Thyroid gland (tissue), 4 donors: ENCODE data around the gene CLIP3. TPM values are rescaled to one million over a fixed set of nuclear protein-coding genes. Genes with fewer than 3 reads are reported as not detected.
"Not testable (repeated sequence)": the region's sequence is repeated elsewhere in the genome, so short reads cannot be mapped to it uniquely, and the experiment has no call there.

Experiments
- DNase-seq, 2 donors: peaks; one replicate each; pipeline ENCODE4 v3.0.0-alpha.2; 2019
- H3K27ac ChIP-seq, 3 donors: fragments of 200-600 bp; sonication (generic); 1 replicate in 2 of 3; 2 replicates in 1 of 3; pipeline ENCODE4 v1.5.1; 2016 to 2019; ENCODE audit warnings: mild to moderate bottlenecking in 1 of 3, moderate library complexity in 1 of 3
- H3K27me3 ChIP-seq: fragments of 200-600 bp; sonication (generic); one replicate; pipeline ENCODE4 v1.5.1; 2019
- H3K36me3 ChIP-seq, 2 donors: fragments of 200-600 bp; sonication (generic); one replicate each; pipeline ENCODE4 v1.5.1; 2016 to 2019
- H3K4me1 ChIP-seq, 2 donors: fragments of 200-600 bp; sonication (generic); one replicate each; pipeline ENCODE4 v1.5.1; 2017 to 2019
- H3K4me3 ChIP-seq, 3 donors: fragments of 200-600 bp; sonication (generic); replicated peaks in 1 of 3; 1 replicate in 2 of 3; 2 replicates in 1 of 3; pipeline ENCODE4 v1.5.1; 2016; ENCODE audit warnings: mild to moderate bottlenecking in 1 of 3
- H3K9me3 ChIP-seq: fragments of 200-600 bp; sonication (generic); one replicate; pipeline ENCODE4 v1.5.1; 2017
- CTCF ChIP-seq, 6 experiments: fragments of 200-600 bp in 3 of 6; fragments of 450-650 bp in 3 of 6; sonication (generic) in 3 of 6; IDR thresholded peaks; one replicate each; pipeline ENCODE4 v1.5.1; 2016 to 2019; ENCODE audit warnings: antibody characterized with exemption in 6 of 6, mild to moderate bottlenecking in 2 of 6, inconsistent platforms in 1 of 6, moderate library complexity in 1 of 6
- POLR2A ChIP-seq, 2 donors: fragments of 450-650 bp; IDR thresholded peaks; one replicate each; pipeline ENCODE4 v1.6.1; 2017; ENCODE audit warnings: antibody characterized with exemption in 2 of 2, mild to moderate bottlenecking in 2 of 2, moderate library complexity in 1 of 2
- WGBS, 2 donors: methylation state at CpG; one replicate each; pipeline ENCODE4 v1.1.5; 2017; 5-methylcytosine and 5-hydroxymethylcytosine counted together
- intact Hi-C: fragments of 100-400 bp; cut with DNase I; formaldehyde crosslinking; loops from one replicate; pipeline ENCODE4 v1.15.1; 2023
- total RNA-seq, 4 donors: library from RNA; depleted of rRNA; stranded (reverse); fragments of >200 nt; gene quantifications; one replicate each; pipeline ENCODE4 v1.2.3, GENCODE V29; 2016

CLIP3 gene
- total RNA-seq, 4 donors from 2014 or later = 1.9 to 3.8 (median 2.9) TPM

GRCh38 chr19:35988824-35989223, 43.8 kb downstream of the CLIP3 start:
- Histone ChIP-seq H3K27me3 (peaks cover 18% of the 10 kb centered on the region), H3K36me3 (no peaks in the 10 kb centered on the region), H3K4me1 (peaks cover 7 to 13% of the 10 kb centered on the region in 2 donors), H3K4me3 (no peak overlapping the region), H3K27ac (no peak overlapping the region), H3K9me3 (no peaks in the 10 kb centered on the region)
- DNase-seq = no peak
- intact Hi-C loops = no loop called here
- 95% methylated on average over 3 of the region's 3 CpGs for WGBS, 2 donors
- no peak for TF ChIP-seq POLR2A (IDR thresholded peaks at IDR 0.05)
- no peak for TF ChIP-seq CTCF (IDR thresholded peaks at IDR 0.05)

DNA sequence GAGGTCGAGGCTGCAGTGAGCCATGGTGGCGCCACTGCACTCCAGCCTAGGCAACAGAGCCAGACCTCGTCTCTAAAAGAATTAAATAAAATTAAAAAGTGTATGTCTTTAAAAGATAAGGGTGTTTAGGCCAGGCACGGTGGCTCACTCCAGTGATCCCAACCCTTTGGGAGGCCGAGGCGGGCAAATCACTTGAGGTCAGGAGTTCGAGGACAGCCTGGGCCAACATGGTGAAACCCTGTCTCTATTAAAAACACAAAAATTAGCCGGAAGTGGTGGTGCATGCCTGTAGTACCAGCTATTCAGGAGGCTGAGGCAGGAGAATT, 45.1 kb downstream of the CLIP3 start:
- no peaks in the 10 kb centered on the region for H3K36me3 ChIP-seq
- no peak overlapping the region for H3K27ac ChIP-seq
- peaks cover 7 to 12% of the 10 kb centered on the region in 2 donors for H3K4me1 ChIP-seq
- TF ChIP-seq CTCF (IDR thresholded peaks at IDR 0.05) (no peak), POLR2A (IDR thresholded peaks at IDR 0.05) (no peak)
- 36 to 46% methylated on average over 8 of the region's 8 CpGs for WGBS, 2 donors
- peaks cover 18% of the 10 kb centered on the region for H3K27me3 ChIP-seq
- H3K9me3 ChIP-seq = no peaks in the 10 kb centered on the region
- DNase-seq = no peak
- intact Hi-C loops = no loop called here
- no peak overlapping the region for H3K4me3 ChIP-seq

DNA sequence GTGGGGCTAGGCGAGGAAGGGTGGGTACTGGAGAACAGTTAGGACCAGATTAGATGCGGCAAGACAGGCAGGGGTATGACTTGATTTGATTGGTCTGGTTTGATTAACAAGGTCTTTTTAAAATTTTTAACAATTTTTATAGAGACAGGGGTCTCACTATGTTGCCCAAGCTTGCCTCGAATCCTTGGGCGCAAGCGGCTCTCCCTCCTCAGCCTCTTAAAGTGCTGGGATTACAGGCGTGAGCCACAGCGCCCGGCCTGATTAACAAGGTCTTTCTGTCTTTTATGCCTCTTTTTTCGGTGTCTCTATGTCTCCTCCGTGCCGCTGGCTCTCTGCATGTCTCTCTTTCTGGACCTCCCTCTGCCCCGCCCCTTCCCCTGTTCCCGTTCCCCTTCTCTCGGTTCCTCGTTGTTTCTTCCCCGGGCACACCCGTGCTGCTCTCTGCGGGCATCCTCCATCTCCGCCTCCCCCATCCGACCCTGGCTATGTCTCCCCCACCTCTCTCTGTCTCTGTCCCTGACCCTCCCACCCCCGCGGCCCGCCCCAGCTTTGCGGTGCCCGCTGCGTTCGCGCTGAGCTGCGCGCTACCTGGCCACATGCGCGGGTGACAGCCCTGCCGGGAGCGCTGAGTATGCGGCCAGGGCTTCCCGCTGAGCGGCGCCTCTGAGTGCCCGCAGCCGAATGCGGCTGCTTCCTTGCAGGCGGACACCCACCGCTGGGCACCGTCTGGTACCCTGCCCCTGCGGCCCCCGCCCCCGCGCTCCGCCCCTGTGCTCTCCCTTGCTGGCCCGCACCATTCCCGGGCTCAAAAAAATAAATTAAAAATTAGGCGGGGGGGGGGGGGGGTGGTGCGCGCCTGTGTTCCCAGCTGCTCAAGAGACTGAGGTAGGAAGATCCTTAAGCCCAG, 45.8 kb downstream of the CLIP3 start:
- no peaks in the 10 kb centered on the region for H3K36me3 ChIP-seq
- H3K9me3 ChIP-seq = no peaks in the 10 kb centered on the region
- H3K4me3 ChIP-seq = no peak overlapping the region
- H3K27me3 ChIP-seq = peaks cover 18% of the 10 kb centered on the region
- TF ChIP-seq CTCF (IDR thresholded peaks at IDR 0.05) = no peak
- no peak for TF ChIP-seq POLR2A (IDR thresholded peaks at IDR 0.05)
- DNase-seq = peak; percentile 7 to 26
- intact Hi-C loops = no loop called here
- H3K4me1 ChIP-seq = peaks cover 7 to 12% of the 10 kb centered on the region in 2 donors
- H3K27ac ChIP-seq = no peak overlapping the region
- WGBS, 2 donors = 9 to 10% methylated on average over 44 to 52 of the region's 54 CpGs

DNA sequence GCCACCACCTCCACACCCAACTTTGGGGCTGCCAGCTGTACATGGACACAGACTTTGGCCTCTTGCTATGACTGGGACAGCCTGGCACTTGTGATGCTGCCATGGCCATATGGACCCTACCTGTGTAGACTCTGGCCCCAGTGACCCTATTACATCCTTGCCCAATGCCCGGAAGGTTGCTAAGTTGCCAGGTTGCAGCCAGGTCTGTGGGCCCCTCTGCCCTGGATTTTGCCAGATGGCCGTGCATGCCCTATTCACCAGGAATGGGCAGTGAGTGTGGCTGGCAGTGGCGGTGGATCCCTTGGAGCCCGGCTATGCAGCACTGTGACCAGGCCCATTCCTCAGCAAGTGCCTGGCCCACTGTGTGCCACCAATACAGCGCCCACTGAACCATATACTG, 46.6 kb downstream of the CLIP3 start:
- Histone ChIP-seq H3K9me3 (no peaks in the 10 kb centered on the region), H3K27ac (no peak overlapping the region), H3K4me1 (peaks cover 7 to 8% of the 10 kb centered on the region in 2 donors), H3K36me3 (no peaks in the 10 kb centered on the region), H3K4me3 (no peak overlapping the region), H3K27me3 (peaks cover 18% of the 10 kb centered on the region)
- intact Hi-C loops = no loop called here
- WGBS, 2 donors = 60 to 84% methylated on average over 2 to 4 of the region's 5 CpGs
- no peak for DNase-seq
- TF ChIP-seq CTCF (IDR thresholded peaks at IDR 0.05) (no peak), POLR2A (IDR thresholded peaks at IDR 0.05) (no peak)

- peaks cover 7 to 8% of the 10 kb centered on the region in 2 donors for H3K4me1 ChIP-seq
- H3K9me3 ChIP-seq = no peaks in the 10 kb centered on the region
- peaks cover 18% of the 10 kb centered on the region for H3K27me3 ChIP-seq
- no peaks in the 10 kb centered on the region for H3K36me3 ChIP-seq
- no peak for DNase-seq
- intact Hi-C loops = no loop called here
- TF ChIP-seq POLR2A (IDR thresholded peaks at IDR 0.05) = no peak
- TF ChIP-seq CTCF (IDR thresholded peaks at IDR 0.05) = no peak
- H3K27ac ChIP-seq = no peak overlapping the region
- no peak overlapping the region for H3K4me3 ChIP-seq
- WGBS, 2 donors = 80 to 81% methylated on average over 8 of the region's 8 CpGs
Measured at GRCh38 chr19:35983177-35983576, 49.5 kb downstream of the CLIP3 start.

DNA sequence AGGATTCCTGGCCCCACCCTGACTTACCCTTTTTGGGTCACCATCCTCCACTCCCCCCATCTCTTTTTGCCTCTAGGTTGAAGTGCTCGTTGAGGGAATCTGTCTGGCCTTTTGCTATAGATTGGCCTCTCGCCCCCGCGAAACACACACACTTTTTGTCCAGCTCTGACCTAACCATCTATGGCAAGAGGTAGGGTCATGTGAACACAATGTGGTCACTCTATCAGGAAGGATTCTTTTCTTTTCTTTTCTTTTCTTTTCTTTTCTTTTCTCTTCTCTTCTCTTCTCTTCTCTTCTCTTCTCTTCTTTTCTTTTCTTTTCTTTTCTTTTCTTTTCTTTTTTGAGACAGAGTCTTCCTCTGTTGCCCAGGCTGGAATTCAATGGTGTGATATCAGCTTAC, 51.7 kb downstream of the CLIP3 start:
- H3K36me3 ChIP-seq, H3K27me3 ChIP-seq, DNase-seq, H3K27ac ChIP-seq, H3K9me3 ChIP-seq, H3K4me3 ChIP-seq, H3K4me1 ChIP-seq, intact Hi-C loops: not testable (repeated sequence)
- WGBS, 2 donors = 82 to 88% methylated on average over 4 of the region's 4 CpGs
